NCI-H187 treated with DMSO at 0.1 percent for 48 hours (cell line): Measurements from ENCODE around the gene GPR89B.
"Not testable (repeated sequence)": the region's sequence is repeated elsewhere in the genome, so short reads cannot be mapped to it uniquely, and the experiment has no call there.

Experiments used
- DNase-seq: peaks from one replicate; lab custom pipeline; 2025; lab: John Stamatoyannopoulos, UW

The GPR89B gene

GRCh38 chr1:147940456-147940855 is 12.2 kb downstream of the GPR89B start:
- DNase-seq = not testable (repeated sequence)

- not testable (repeated sequence) for DNase-seq
Measured at GRCh38 chr1:147942563-147942962, 14.3 kb downstream of the GPR89B start.

GRCh38 chr1:147949517-147949916 is 21.3 kb downstream of the GPR89B start:
- not testable (repeated sequence) for DNase-seq

- not testable (repeated sequence) for DNase-seq
Measured at GRCh38 chr1:147958906-147959305, 30.7 kb downstream of the GPR89B start.

- DNase-seq = not testable (repeated sequence)
Measured at GRCh38 chr1:147959680-147960079, 31.5 kb downstream of the GPR89B start.

GRCh38 chr1:147964575-147964974 is 36.4 kb downstream of the GPR89B start:
- not testable (repeated sequence) for DNase-seq

GRCh38 chr1:147966657-147967056 is 38.4 kb downstream of the GPR89B start:
- DNase-seq = not testable (repeated sequence)

- not testable (repeated sequence) for DNase-seq
Measured at GRCh38 chr1:147978896-147979651, 50.9 kb downstream of the GPR89B start.

- DNase-seq = not testable (repeated sequence)
Measured at GRCh38 chr1:147985374-147985773, 57.2 kb downstream of the GPR89B start.

- DNase-seq = not testable (repeated sequence)
Measured at GRCh38 chr1:147987893-147988292, 59.7 kb downstream of the GPR89B start.

GRCh38 chr1:147992916-147993315 is 64.7 kb downstream of the GPR89B start:
- DNase-seq = not testable (repeated sequence)

- not testable (repeated sequence) for DNase-seq
Measured at GRCh38 chr1:147993400-147993799, 65.2 kb downstream of the GPR89B start.

- DNase-seq = not testable (repeated sequence)
Measured at GRCh38 chr1:147993825-147994615, 65.8 kb downstream of the GPR89B start.

- DNase-seq = not testable (repeated sequence)
Measured at GRCh38 chr1:147996088-147996487, 67.9 kb downstream of the GPR89B start.

- DNase-seq = not testable (repeated sequence)
Measured at GRCh38 chr1:148007724-148008123, 79.5 kb downstream of the GPR89B start.

GRCh38 chr1:148010527-148010926 is 82.3 kb downstream of the GPR89B start:
- no peak for DNase-seq

- DNase-seq = not testable (repeated sequence)
Measured at GRCh38 chr1:148013177-148014144, 85.2 kb downstream of the GPR89B start.

- DNase-seq = not testable (repeated sequence)
Measured at GRCh38 chr1:148014289-148015200, 86.3 kb downstream of the GPR89B start.

GRCh38 chr1:148024918-148025317 is 96.7 kb downstream of the GPR89B start:
- not testable (repeated sequence) for DNase-seq

GRCh38 chr1:148027004-148027403 is 98.8 kb downstream of the GPR89B start:
- DNase-seq = not testable (repeated sequence)

GRCh38 chr1:148032247-148032646 is 104.0 kb downstream of the GPR89B start:
- not testable (repeated sequence) for DNase-seq
